Activated T-helper 17 cell treated with anti-CD3 and anti-CD28 coated beads, Interleukin-2, amount 50 U/mL, for 72 hours (primary cell): ENCODE measurements around the gene SLC35E1. TPM values are rescaled to one million over a fixed set of nuclear protein-coding genes. Genes with fewer than 3 reads are reported as not detected.

ENCODE experiments used
- ATAC-seq: fragments of 150-1000 bp; cut with Tn5 transposase; replicated peaks from 2 replicates; pipeline ENCODE4 v1.10.0; 2021; ENCODE audit warnings: mild to moderate bottlenecking, moderate library complexity
- H3K27ac Mint-ChIP-seq: one replicate; pipeline ENCODE4 v1.8.0; 2022; ENCODE audit warnings: mixed read lengths
- H3K27me3 Mint-ChIP-seq: one replicate; pipeline ENCODE4 v1.8.0; 2022; ENCODE audit warnings: mixed read lengths
- H3K36me3 Mint-ChIP-seq: one replicate; pipeline ENCODE4 v1.8.0; 2022; ENCODE audit warnings: low read depth, mild to moderate bottlenecking, mixed read lengths
- H3K4me1 Mint-ChIP-seq: one replicate; pipeline ENCODE4 v1.8.0; 2022; ENCODE audit warnings: mixed read lengths
- H3K4me3 Mint-ChIP-seq: one replicate; pipeline ENCODE4 v1.8.0; 2022; ENCODE audit warnings: mild to moderate bottlenecking, mixed read lengths
- H3K9me3 Mint-ChIP-seq: one replicate; pipeline ENCODE4 v1.8.0; 2022; ENCODE audit warnings: mixed read lengths
- total RNA-seq, 2 donors: library from RNA; stranded (reverse); gene quantifications; one replicate each; pipeline ENCODE4 v1.2.3, GENCODE V29; 2022

The SLC35E1 gene
- total RNA-seq, 2 donors from 2014 or later, result 71.8 to 117 TPM

GRCh38 chr19:16581145-16581970, 9.1 kb upstream of the SLC35E1 start:
- ATAC-seq, result no peak
- peak overlapping the region; percentile 54 for H3K27ac Mint-ChIP-seq
- no peaks in the 10 kb centered on the region for H3K27me3 Mint-ChIP-seq
- H3K4me1 Mint-ChIP-seq, result peaks cover 24% of the 10 kb centered on the region
- no peaks in the 10 kb centered on the region for H3K9me3 Mint-ChIP-seq
- no peak overlapping the region for H3K4me3 Mint-ChIP-seq
- peaks cover 52% of the 10 kb centered on the region for H3K36me3 Mint-ChIP-seq

GRCh38 chr19:16579381-16579780, 7.2 kb upstream of the SLC35E1 start:
- no peak overlapping the region for H3K4me3 Mint-ChIP-seq
- peak overlapping the region; percentile 51 for H3K27ac Mint-ChIP-seq
- H3K36me3 Mint-ChIP-seq, result peaks cover 53% of the 10 kb centered on the region
- no peaks in the 10 kb centered on the region for H3K9me3 Mint-ChIP-seq
- ATAC-seq, result no peak
- no peaks in the 10 kb centered on the region for H3K27me3 Mint-ChIP-seq
- peaks cover 23% of the 10 kb centered on the region for H3K4me1 Mint-ChIP-seq

- Mint-ChIP-seq H3K27ac (no peak overlapping the region), H3K9me3 (no peaks in the 10 kb centered on the region), H3K4me1 (peaks cover 28% of the 10 kb centered on the region), H3K4me3 (no peak overlapping the region), H3K36me3 (peaks cover 67% of the 10 kb centered on the region), H3K27me3 (no peaks in the 10 kb centered on the region)
- ATAC-seq, result no peak
Measured at GRCh38 chr19:16577531-16577985, 5.3 kb upstream of the SLC35E1 start.

- Mint-ChIP-seq H3K9me3 (no peaks in the 10 kb centered on the region), H3K4me3 (no peak overlapping the region), H3K27ac (no peak overlapping the region), H3K36me3 (peaks cover 72% of the 10 kb centered on the region), H3K4me1 (peaks cover 28% of the 10 kb centered on the region), H3K27me3 (no peaks in the 10 kb centered on the region)
- ATAC-seq, result no peak
Measured at GRCh38 chr19:16576690-16577530, 4.7 kb upstream of the SLC35E1 start.

- Mint-ChIP-seq H3K4me3 (no peak overlapping the region), H3K4me1 (peaks cover 28% of the 10 kb centered on the region), H3K27ac (no peak overlapping the region), H3K27me3 (no peaks in the 10 kb centered on the region), H3K9me3 (no peaks in the 10 kb centered on the region), H3K36me3 (peaks cover 79% of the 10 kb centered on the region)
- no peak for ATAC-seq
Measured at GRCh38 chr19:16575861-16576689, 3.9 kb upstream of the SLC35E1 start.

- Mint-ChIP-seq H3K27ac (peak overlapping the region; percentile 75), H3K4me3 (peak overlapping the region; percentile 99), H3K9me3 (no peaks in the 10 kb centered on the region), H3K27me3 (no peaks in the 10 kb centered on the region), H3K36me3 (peaks cover 82% of the 10 kb centered on the region), H3K4me1 (peaks cover 28% of the 10 kb centered on the region)
- no peak for ATAC-seq
Measured at GRCh38 chr19:16575282-16575681, 3.1 kb upstream of the SLC35E1 start.

GRCh38 chr19:16573925-16574324, 1.7 kb upstream of the SLC35E1 start:
- Mint-ChIP-seq H3K36me3 (peaks cover 85% of the 10 kb centered on the region), H3K4me1 (peaks cover 18% of the 10 kb centered on the region), H3K4me3 (peak overlapping the region; percentile 99), H3K27me3 (no peaks in the 10 kb centered on the region), H3K9me3 (no peaks in the 10 kb centered on the region), H3K27ac (peak overlapping the region; percentile 97)
- no peak for ATAC-seq

- ATAC-seq, result no peak
- Mint-ChIP-seq H3K27me3 (no peaks in the 10 kb centered on the region), H3K9me3 (no peaks in the 10 kb centered on the region), H3K36me3 (peaks cover 85% of the 10 kb centered on the region), H3K4me3 (peak overlapping the region; percentile 99), H3K27ac (peak overlapping the region; percentile 97), H3K4me1 (peaks cover 14% of the 10 kb centered on the region)
Measured at GRCh38 chr19:16573296-16573695, 1.1 kb upstream of the SLC35E1 start.

- ATAC-seq, result peak; percentile 43
- H3K27ac Mint-ChIP-seq, result peak overlapping the region; percentile 97
- H3K27me3 Mint-ChIP-seq, result no peaks in the 10 kb centered on the region
- H3K36me3 Mint-ChIP-seq, result peaks cover 93% of the 10 kb centered on the region
- no peaks in the 10 kb centered on the region for H3K9me3 Mint-ChIP-seq
- peak overlapping the region; percentile 99 for H3K4me3 Mint-ChIP-seq
- peaks cover 14% of the 10 kb centered on the region for H3K4me1 Mint-ChIP-seq
Measured at GRCh38 chr19:16571822-16572331, 338 bp downstream of the SLC35E1 start.

GRCh38 chr19:16571283-16571682, 932 bp downstream of the SLC35E1 start:
- Mint-ChIP-seq H3K36me3 (peaks cover 95% of the 10 kb centered on the region), H3K4me1 (peaks cover 20% of the 10 kb centered on the region), H3K27me3 (no peaks in the 10 kb centered on the region)

GRCh38 chr19:16569609-16570320, 2.5 kb downstream of the SLC35E1 start:
- peaks cover 15% of the 10 kb centered on the region for H3K4me1 Mint-ChIP-seq
- H3K4me3 Mint-ChIP-seq, result peak overlapping the region; percentile 99
- no peaks in the 10 kb centered on the region for H3K9me3 Mint-ChIP-seq
- H3K27ac Mint-ChIP-seq, result peak overlapping the region; percentile 59
- ATAC-seq, result no peak
- peaks cover 95% of the 10 kb centered on the region for H3K36me3 Mint-ChIP-seq
- H3K27me3 Mint-ChIP-seq, result no peaks in the 10 kb centered on the region

More at GRCh38 chr19:16571283-16571682, 932 bp downstream of the SLC35E1 start:
- H3K4me3 Mint-ChIP-seq, result peak overlapping the region; percentile 99
- no peaks in the 10 kb centered on the region for H3K9me3 Mint-ChIP-seq
- ATAC-seq, result no peak
- peak overlapping the region; percentile 82 for H3K27ac Mint-ChIP-seq

GRCh38 chr19:16566702-16567101, 5.5 kb downstream of the SLC35E1 start:
- peak overlapping the region; percentile 78 for H3K4me3 Mint-ChIP-seq
- peaks cover 13% of the 10 kb centered on the region for H3K4me1 Mint-ChIP-seq
- peak overlapping the region; percentile 87 for H3K27ac Mint-ChIP-seq
- ATAC-seq, result no peak
- H3K27me3 Mint-ChIP-seq, result no peaks in the 10 kb centered on the region
- no peaks in the 10 kb centered on the region for H3K9me3 Mint-ChIP-seq
- peaks cover 100% of the 10 kb centered on the region for H3K36me3 Mint-ChIP-seq

GRCh38 chr19:16566161-16566560, 6.1 kb downstream of the SLC35E1 start:
- Mint-ChIP-seq H3K27ac (peak overlapping the region; percentile 87), H3K36me3 (peaks cover 100% of the 10 kb centered on the region), H3K4me1 (peaks cover 13% of the 10 kb centered on the region), H3K4me3 (peak overlapping the region; percentile 78), H3K27me3 (no peaks in the 10 kb centered on the region), H3K9me3 (no peaks in the 10 kb centered on the region)
- ATAC-seq, result peak; percentile 98
